ENCODE data around the gene CLEC10A. TPM values are rescaled to one million over a fixed set of nuclear protein-coding genes. Genes with fewer than 3 reads are reported as not detected.
"Not testable (repeated sequence)": the region's sequence is repeated elsewhere in the genome, so short reads cannot be mapped to it uniquely, and the experiment has no call there.

Gene CLEC10A
- total and polyA plus RNA-seq, 2 donors (not counting 1 experiment from before 2014, with no cell fraction given): not detected

DNA sequence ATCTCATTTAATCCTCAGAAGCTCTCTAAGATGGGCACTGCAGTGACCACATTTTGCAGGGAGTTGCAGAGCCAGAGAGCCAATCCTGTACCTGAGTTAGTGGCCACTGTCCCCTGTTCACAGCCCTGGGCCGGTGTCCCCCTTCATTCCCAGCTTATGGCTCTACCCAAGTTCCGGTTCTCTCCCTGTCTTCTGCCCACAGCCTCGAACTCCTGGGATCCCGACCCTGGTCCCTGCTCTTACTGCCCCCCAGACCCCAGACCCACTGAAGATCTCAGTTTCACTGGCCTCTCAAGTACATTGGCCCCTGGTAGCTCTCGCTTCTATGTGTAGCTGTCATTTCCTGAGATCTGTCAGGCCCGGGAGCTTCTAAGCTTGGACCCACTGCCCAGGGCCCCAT lies 22.4 kb upstream of the CLEC10A start:
- no peak for DNase-seq (ENCODE audit: low read depth in 2 of 2)
- Histone ChIP-seq H3K36me3 (ENCODE audit: control insufficient read depth, insufficient read depth, low read length) (no peaks in the 10 kb centered on the region), H3K9me3 (ENCODE audit: control insufficient read depth, insufficient read depth, low read depth, low read length) (no peaks in the 10 kb centered on the region), H3K4me2 (ENCODE audit: extremely low read depth, insufficient read depth, low read length) (no peak overlapping the region), H3K27me3 (ENCODE audit: control insufficient read depth, insufficient read depth, low read length) (peaks cover 3% of the 10 kb centered on the region), H3K79me2 (ENCODE audit: control insufficient read depth, insufficient read depth, low read length) (no peaks in the 10 kb centered on the region), H4K20me1 (ENCODE audit: control insufficient read depth, extremely low read depth, insufficient read depth, low read length) (no peaks in the 10 kb centered on the region), H3K4me3 (replicated peaks in 1 of 4; ENCODE audit: control extremely low read depth in 1 of 4, insufficient read depth in 1 of 4, low read depth in 3 of 4, low read length in 4 of 4) (no peak overlapping the region), H2AFZ (ENCODE audit: low read length) (no peak overlapping the region), H3K9ac (ENCODE audit: insufficient read depth, low read length) (no peak overlapping the region), H3K4me1 (ENCODE audit: control insufficient read depth, extremely low read depth, insufficient read depth, low read length) (no peaks in the 10 kb centered on the region), H3K27ac (ENCODE audit: insufficient read depth, low read length) (no peak overlapping the region)
- no peak for TF ChIP-seq EZH2 (IDR thresholded peaks at IDR 0.05; ENCODE audit: low read length, missing control alignments)
- TF ChIP-seq, protein P1, sequence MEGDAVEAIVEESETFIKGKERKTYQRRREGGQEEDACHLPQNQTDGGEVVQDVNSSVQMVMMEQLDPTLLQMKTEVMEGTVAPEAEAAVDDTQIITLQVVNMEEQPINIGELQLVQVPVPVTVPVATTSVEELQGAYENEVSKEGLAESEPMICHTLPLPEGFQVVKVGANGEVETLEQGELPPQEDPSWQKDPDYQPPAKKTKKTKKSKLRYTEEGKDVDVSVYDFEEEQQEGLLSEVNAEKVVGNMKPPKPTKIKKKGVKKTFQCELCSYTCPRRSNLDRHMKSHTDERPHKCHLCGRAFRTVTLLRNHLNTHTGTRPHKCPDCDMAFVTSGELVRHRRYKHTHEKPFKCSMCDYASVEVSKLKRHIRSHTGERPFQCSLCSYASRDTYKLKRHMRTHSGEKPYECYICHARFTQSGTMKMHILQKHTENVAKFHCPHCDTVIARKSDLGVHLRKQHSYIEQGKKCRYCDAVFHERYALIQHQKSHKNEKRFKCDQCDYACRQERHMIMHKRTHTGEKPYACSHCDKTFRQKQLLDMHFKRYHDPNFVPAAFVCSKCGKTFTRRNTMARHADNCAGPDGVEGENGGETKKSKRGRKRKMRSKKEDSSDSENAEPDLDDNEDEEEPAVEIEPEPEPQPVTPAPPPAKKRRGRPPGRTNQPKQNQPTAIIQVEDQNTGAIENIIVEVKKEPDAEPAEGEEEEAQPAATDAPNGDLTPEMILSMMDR (conservative IDR thresholded peaks at IDR 0.05 in 1 of 2, IDR thresholded peaks at IDR 0.05 in 1 of 2; ENCODE audit: low read depth in 1 of 2, low read length in 2 of 2): no peak

DNA sequence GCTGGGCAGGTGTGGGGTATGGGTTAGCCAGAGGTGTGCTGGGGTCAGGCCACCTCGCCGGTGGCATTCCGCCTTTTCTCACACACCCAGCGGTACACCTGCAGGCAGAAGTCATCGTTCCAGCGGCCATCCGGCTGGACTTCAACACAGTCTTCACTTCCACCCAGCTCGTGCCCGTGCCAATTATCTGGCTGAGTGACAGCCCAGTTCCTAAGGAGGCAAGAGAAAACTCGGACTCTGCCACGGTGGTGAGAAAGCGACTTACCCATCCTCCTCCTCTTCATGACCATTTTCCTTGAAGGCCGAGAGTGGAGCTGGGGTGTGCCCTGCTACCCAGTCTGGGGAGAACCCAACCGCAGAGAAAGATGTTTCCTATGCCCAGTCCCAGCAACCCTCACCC lies 21.5 kb upstream of the CLEC10A start:
- no peaks in the 10 kb centered on the region for H3K79me2 ChIP-seq (ENCODE audit: control insufficient read depth, insufficient read depth, low read length)
- H3K4me2 ChIP-seq (ENCODE audit: extremely low read depth, insufficient read depth, low read length): no peak overlapping the region
- H3K9ac ChIP-seq (ENCODE audit: insufficient read depth, low read length): no peak overlapping the region
- H3K27ac ChIP-seq (ENCODE audit: insufficient read depth, low read length): no peak overlapping the region
- TF ChIP-seq EZH2 (IDR thresholded peaks at IDR 0.05; ENCODE audit: low read length, missing control alignments): no peak
- TF ChIP-seq, protein P1 (conservative IDR thresholded peaks at IDR 0.05 in 1 of 2, IDR thresholded peaks at IDR 0.05 in 1 of 2; ENCODE audit: low read depth in 1 of 2, low read length in 2 of 2): no peak
- no peak overlapping the region for H2AFZ ChIP-seq (ENCODE audit: low read length)
- no peaks in the 10 kb centered on the region for H4K20me1 ChIP-seq (ENCODE audit: control insufficient read depth, extremely low read depth, insufficient read depth, low read length)
- no peak for DNase-seq (ENCODE audit: low read depth in 2 of 2)
- H3K4me3 ChIP-seq (replicated peaks in 1 of 4; ENCODE audit: control extremely low read depth in 1 of 4, insufficient read depth in 1 of 4, low read depth in 3 of 4, low read length in 4 of 4): no peak overlapping the region
- no peaks in the 10 kb centered on the region for H3K36me3 ChIP-seq (ENCODE audit: control insufficient read depth, insufficient read depth, low read length)
- H3K27me3 ChIP-seq (ENCODE audit: control insufficient read depth, insufficient read depth, low read length): peaks cover 3% of the 10 kb centered on the region
- H3K4me1 ChIP-seq (ENCODE audit: control insufficient read depth, extremely low read depth, insufficient read depth, low read length): no peaks in the 10 kb centered on the region
- no peaks in the 10 kb centered on the region for H3K9me3 ChIP-seq (ENCODE audit: control insufficient read depth, insufficient read depth, low read depth, low read length)

DNA sequence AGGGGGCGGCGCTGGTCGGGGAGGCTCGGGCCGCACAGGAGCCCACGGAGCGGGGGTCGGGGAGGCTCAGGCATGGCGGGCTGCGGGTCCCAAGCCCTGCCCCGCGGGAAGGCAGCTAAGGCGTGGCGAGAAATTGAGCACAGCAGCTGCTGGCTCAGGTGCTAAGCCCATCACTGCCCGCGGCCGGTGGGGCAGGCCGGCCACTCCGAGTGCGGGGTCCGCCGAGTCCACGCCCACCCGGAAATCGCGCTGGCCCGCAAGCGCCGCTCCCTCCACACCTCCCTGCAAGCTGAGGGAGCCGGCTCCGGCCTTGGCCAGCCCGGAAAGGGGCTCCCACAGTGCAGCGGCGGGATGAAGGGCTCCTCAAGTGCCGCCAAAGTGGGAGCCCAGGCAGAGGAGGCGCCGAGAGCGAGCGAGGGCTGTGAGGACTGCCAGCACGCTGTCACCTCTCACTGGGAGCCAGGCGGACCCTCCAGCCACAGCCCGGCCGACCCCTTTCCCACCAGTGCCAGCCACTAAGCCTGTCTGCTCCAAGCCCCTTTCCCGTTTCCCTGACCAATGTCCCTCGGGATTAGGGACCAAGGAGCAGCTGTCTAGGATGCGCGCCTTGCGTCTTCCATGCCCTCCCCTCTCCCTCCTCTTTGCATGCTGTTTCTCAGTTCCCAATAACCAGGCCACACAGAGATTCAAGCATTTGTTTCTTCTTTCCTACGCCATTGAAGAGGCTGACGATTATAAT lies 20.8 kb upstream of the CLEC10A start:
- H3K4me2 ChIP-seq (ENCODE audit: extremely low read depth, insufficient read depth, low read length); H3K79me2 ChIP-seq (ENCODE audit: control insufficient read depth, insufficient read depth, low read length): not testable (repeated sequence)

More for the DNA sequence above, 20.8 kb upstream of the CLEC10A start:
- not testable (repeated sequence) for H3K4me1 ChIP-seq (ENCODE audit: control insufficient read depth, extremely low read depth, insufficient read depth, low read length); H3K4me3 ChIP-seq (replicated peaks in 1 of 4; ENCODE audit: control extremely low read depth in 1 of 4, insufficient read depth in 1 of 4, low read depth in 3 of 4, low read length in 4 of 4); H2AFZ ChIP-seq (ENCODE audit: low read length); H4K20me1 ChIP-seq (ENCODE audit: control insufficient read depth, extremely low read depth, insufficient read depth, low read length); DNase-seq (ENCODE audit: low read depth in 2 of 2); H3K27me3 ChIP-seq (ENCODE audit: control insufficient read depth, insufficient read depth, low read length); H3K9ac ChIP-seq (ENCODE audit: insufficient read depth, low read length); H3K36me3 ChIP-seq (ENCODE audit: control insufficient read depth, insufficient read depth, low read length); H3K27ac ChIP-seq (ENCODE audit: insufficient read depth, low read length); H3K9me3 ChIP-seq (ENCODE audit: control insufficient read depth, insufficient read depth, low read depth, low read length)

All from fibroblast of lung (primary cell).